OCI-LY7 (cell line): Measurements from ENCODE around the gene PARL.

ENCODE experiments used
- EZH2phosphoT487 ChIP-seq: fragments of 200-600 bp; sonication (generic); IDR thresholded peaks from 2 replicates; pipeline ENCODE4 v1.6.1; 2018; ENCODE audit warnings: low read depth, borderline replicate concordance, mild to moderate bottlenecking, mixed run types, antibody characterized with exemption, low read length, moderate library complexity, mixed read lengths
- TF ChIP-seq, protein P1 (sequence below): fragments of 200-600 bp; sonication (generic); conservative IDR thresholded peaks from 2 replicates; pipeline ENCODE4 v1.5.1; 2014; ENCODE audit warnings: mild to moderate bottlenecking, antibody characterized with exemption, low read length, moderate library complexity, mixed read lengths

DNA sequence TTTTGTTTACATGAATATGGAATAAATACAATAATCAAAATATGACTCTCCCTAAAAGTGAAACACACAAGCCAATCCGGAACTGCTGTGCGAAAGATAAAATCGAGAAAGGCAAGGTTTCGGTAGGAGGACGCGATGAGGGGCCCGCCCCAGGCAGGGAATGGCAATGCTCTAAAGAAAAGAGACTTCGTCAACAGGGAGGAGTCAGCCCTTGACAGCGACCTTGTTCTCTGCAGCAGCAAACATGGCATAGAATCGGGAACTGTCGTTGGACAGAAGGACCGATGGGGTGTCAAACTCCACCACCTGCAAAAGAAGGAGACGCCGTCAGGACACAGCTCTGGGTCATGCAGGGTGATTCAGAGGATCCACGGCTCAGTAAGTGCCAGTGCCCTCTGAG lies 36.4 kb upstream of the PARL start:
- TF ChIP-seq EZH2phosphoT487: no peak
- TF ChIP-seq, protein P1, sequence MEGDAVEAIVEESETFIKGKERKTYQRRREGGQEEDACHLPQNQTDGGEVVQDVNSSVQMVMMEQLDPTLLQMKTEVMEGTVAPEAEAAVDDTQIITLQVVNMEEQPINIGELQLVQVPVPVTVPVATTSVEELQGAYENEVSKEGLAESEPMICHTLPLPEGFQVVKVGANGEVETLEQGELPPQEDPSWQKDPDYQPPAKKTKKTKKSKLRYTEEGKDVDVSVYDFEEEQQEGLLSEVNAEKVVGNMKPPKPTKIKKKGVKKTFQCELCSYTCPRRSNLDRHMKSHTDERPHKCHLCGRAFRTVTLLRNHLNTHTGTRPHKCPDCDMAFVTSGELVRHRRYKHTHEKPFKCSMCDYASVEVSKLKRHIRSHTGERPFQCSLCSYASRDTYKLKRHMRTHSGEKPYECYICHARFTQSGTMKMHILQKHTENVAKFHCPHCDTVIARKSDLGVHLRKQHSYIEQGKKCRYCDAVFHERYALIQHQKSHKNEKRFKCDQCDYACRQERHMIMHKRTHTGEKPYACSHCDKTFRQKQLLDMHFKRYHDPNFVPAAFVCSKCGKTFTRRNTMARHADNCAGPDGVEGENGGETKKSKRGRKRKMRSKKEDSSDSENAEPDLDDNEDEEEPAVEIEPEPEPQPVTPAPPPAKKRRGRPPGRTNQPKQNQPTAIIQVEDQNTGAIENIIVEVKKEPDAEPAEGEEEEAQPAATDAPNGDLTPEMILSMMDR: no peak
